NCI-H345 (cell line): ENCODE data around the gene USP4.

Source experiments
- DNase-seq: peaks from one replicate; lab custom pipeline; 2025; lab: John Stamatoyannopoulos, UW

The USP4 gene

GRCh38 chr3:49296781-49297411 is 43.0 kb downstream of the USP4 start:
- DNase-seq = no peak

DNA sequence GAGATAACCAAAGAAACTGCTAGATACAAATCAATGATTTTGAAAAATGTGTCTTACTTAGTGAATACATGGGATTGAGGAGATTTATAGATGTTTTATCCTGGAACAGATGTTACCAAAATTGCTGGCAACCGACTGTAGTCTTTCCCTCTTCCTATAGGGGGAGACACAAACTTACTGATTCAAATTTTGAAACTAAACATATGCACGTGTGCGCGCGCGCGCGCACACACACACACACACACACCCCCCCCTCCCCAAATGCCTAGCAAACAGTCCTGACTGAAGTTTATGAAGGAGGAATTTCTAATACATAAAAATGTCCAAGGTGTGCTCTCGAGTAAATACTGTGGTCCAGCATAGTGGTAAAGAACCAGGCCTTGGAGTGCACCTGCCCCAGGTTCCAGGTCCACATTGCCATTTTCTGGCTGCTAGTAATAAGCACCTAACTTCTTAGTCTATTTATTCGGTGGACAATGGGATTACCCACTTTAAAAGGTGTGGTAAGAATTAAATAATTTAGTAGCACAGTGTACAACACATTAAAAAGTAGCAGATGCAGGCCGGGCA is 44.3 kb downstream of the USP4 start:
- peak; percentile 5 for DNase-seq

GRCh38 chr3:49294343-49294742 is 45.5 kb downstream of the USP4 start:
- no peak for DNase-seq

DNA sequence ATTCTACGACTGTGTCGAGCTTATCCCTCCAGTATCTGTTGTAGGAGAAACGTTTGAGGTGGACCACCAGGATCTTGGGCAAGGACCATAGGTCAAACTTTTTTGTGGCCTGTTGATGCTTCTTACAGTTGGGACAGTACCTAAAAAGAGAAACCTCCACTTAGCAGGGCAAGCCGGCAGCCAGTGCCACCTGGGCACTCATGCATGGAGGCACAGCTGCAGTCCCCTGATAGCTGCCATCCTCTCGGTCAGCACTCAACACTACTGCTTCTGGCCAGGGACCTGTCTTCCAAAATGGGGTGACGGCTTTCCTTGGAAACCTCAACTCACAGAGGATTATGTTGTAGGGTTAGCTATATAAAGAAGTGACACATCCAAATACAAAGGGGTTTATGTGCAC is 55.9 kb downstream of the USP4 start:
- DNase-seq = no peak

DNA sequence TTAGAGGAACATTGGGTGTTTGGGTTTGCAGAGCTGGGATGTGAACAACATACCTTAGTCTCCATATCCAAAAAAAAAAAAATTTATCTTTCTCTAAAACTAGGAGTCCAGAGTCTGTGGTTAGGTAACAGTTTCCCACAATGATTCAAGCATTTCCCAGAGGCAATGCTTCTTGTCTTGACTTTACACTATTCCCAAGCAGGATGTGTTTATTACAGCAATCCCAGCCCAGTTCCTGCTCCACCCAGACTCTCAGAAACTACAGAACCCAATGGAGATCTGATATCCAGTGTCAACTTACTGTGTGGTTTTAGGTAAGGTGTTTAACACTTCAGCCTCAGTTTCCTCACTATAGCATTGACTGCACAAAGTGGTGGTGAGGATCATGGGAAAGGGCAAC is 60.5 kb downstream of the USP4 start:
- DNase-seq = no peak

DNA sequence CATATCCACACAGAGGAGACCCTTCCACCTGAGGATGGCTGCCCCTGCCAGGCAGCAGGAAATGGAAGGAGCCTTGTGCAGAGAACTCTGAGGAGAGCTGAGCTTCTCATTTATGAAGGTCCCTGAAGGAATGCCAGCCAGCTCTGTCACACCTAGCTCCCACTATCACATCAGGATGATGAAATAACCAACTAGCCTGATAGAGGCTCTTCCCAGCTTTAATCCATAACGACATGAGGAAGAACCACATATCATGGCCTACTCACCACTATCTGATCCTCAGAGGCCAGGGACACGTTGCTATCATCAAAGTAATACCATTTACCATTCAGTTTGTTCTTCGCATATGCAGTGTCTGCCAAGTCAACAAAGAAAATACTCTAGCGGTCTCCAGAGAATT is 61.3 kb downstream of the USP4 start:
- no peak for DNase-seq

- no peak for DNase-seq
Measured at GRCh38 chr3:49277383-49277775, 62.5 kb downstream of the USP4 start.

DNA sequence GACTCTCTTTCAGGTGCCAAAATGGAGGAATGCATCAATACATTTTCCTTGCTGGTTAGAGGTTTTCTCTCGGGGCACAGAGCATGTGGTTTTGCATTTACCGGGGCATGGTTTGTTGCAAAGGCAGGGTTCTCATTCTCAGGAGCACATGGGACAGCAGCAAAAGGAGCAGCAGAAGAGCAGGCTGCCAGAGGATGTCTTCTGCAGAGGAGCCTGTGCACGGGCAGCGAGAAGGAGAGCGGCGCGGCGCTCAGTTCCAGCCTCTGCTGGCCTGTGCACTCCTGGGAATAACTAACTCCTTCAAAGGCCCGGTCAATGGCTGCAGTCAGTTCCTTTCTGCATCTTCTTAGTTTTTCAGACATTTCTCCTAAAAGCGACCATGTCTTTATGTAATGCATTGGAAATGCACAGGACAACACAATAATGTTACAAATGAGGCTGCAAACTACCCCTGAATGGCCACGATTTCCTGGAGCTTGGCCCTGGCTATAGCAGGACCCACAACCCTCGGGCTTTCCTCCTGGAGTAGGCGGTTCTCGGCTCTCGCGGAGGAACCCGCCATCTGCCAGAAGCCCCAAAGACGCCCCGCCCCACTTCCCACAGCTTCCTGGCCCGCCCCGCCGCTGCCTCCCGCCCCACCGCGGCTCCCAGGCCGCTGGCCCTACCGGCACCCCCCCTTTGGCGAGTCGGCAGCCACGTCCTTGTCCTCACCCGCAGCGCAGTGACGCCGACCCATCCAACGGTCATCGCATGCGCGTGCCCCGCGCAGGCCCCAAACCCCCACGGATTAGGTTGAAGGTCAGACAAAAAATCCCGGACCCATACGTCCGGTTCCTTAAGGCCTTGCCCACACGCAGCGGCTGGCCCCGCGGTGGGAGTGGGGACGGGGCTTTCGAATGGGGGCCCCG is 63.1 kb downstream of the USP4 start, which contains the start of gene C3orf62:
C3orf62 (minus strand) TSS at position 758 of the 908 bp plus-strand sequence; CDS start at position 398, 360 bp downstream.
- no peak for DNase-seq

- no peak for DNase-seq
Measured at GRCh38 chr3:49273825-49274532, 65.9 kb downstream of the USP4 start.

- no peak for DNase-seq
Measured at GRCh38 chr3:49271047-49271446, 68.8 kb downstream of the USP4 start.

- no peak for DNase-seq
Measured at GRCh38 chr3:49270156-49270500, 69.7 kb downstream of the USP4 start.

GRCh38 chr3:49269443-49270155 is 70.3 kb downstream of the USP4 start:
- DNase-seq = no peak

DNA sequence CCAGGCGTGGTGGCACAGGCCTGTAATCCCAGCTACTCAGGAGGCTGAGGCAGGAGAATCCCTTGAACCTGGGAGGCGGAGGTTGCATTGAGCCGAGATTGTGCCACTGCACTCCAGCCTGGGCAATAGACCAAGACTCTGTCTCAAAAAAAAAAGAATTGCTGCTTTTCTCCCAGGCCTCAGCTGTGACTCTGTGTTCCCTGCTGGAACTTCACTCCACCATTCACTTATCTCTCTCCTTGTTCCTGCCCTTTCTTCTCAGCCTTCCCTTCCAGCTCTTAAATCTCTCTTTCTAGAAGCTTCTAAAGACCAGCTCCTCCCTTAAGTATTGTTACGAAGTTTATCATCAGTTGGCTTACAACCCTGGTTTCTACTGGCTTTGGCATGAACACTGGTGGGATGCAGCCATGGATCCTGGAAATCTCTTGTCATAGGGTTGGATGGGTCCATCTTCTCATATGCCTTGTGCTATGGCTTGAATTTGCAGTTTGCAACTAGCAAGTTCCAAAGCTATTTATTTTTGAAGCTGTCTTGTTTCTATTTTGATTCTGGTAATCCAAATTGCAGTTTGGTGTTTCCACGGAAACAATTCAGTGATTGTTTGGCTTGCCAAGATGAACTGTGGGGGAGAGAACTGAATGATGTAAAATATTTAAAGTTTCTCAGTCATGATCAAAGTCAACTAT is 73.3 kb downstream of the USP4 start:
- no peak for DNase-seq

GRCh38 chr3:49265661-49266386 is 74.0 kb downstream of the USP4 start:
- no peak for DNase-seq

- no peak for DNase-seq
Measured at GRCh38 chr3:49263159-49263889, 76.5 kb downstream of the USP4 start.

GRCh38 chr3:49260806-49261324 is 79.0 kb downstream of the USP4 start:
- no peak for DNase-seq

DNA sequence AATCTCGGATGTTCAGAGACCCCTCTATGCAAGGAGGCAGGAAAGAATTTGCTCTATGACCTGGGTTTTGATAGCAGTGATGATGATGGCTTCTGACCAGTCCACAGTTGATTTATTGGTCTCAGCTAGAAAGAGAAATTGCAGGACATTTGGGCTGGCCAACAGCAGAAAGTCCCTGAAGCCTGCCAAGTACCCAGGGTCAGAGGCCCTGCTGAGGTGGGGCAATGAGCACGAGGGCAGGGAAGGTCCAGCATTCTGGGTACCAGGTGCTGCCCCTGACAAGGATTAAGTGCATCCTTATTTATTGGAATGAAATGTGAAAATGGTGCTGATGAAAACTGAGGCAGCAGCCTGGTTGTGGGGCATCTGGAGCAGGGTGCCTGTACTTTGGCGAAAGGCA is 82.7 kb downstream of the USP4 start:
- no peak for DNase-seq

DNA sequence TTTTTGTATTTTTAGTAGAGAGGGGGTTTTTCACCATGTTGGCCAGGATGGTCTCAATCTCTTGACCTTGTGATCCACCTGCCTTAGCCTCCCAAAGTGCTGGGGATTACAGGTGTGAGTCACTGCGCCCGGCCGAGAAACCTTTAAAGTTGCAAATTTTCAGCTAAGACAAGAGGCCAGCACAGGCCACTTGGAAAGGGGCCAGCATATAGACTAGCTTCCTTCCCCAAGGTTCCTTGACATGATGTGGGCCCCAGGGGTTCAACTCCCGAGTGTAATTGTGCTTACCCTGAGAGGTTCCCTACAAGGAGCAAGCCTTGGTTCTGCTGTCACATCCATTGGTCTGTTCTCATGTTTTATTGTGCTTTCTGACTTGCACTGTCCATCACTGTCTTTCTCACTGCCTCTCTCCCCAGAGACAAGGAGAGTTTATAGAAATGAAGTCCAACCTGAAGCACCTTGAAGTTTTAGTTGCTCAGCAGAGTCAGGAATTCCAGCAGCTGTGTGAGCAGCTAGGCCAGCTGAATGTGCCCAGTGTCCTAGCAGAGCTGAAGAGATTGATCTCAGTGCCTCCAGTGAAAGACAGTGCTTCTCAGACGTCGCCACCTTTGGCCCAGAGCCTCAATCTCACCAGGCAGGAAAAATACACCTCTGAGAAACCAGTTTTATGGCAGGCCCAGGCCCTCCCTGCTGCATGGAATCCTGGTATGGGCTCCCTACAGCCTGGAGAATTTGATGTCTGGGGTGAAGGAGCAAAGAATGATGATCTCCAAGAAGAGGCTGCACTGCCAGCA is 83.9 kb downstream of the USP4 start:
- DNase-seq = no peak

- DNase-seq = no peak
Measured at GRCh38 chr3:49255112-49255511, 84.7 kb downstream of the USP4 start.
